HG03103 (cell line): ENCODE results near the gene KIAA1671.

Experiments used
- ATAC-seq: cut with Tn5 transposase; IDR thresholded peaks from one replicate; pipeline ENCODE4 v1.9.1; 2021; ENCODE audit warnings: low read depth; ENCODE audit not compliant: unreplicated experiment

Gene KIAA1671

GRCh38 chr22:25032066-25032465, 79.5 kb downstream of the KIAA1671 start:
- ATAC-seq, result no peak

GRCh38 chr22:25035715-25036114, 83.2 kb downstream of the KIAA1671 start:
- no peak for ATAC-seq

- ATAC-seq, result no peak
Measured at GRCh38 chr22:25038239-25038638, 85.7 kb downstream of the KIAA1671 start.

- no peak for ATAC-seq
Measured at GRCh38 chr22:25038771-25039170, 86.3 kb downstream of the KIAA1671 start.

- no peak for ATAC-seq
Measured at GRCh38 chr22:25039255-25039654, 86.7 kb downstream of the KIAA1671 start.

GRCh38 chr22:25039754-25040153, 87.2 kb downstream of the KIAA1671 start:
- ATAC-seq, result no peak

GRCh38 chr22:25045159-25045558, 92.6 kb downstream of the KIAA1671 start:
- no peak for ATAC-seq

- ATAC-seq, result no peak
Measured at GRCh38 chr22:25048071-25048470, 95.6 kb downstream of the KIAA1671 start.

GRCh38 chr22:25048659-25049647, 96.4 kb downstream of the KIAA1671 start:
- no peak for ATAC-seq

- ATAC-seq, result no peak
Measured at GRCh38 chr22:25049770-25050169, 97.3 kb downstream of the KIAA1671 start.

GRCh38 chr22:25050566-25050965, 98.0 kb downstream of the KIAA1671 start:
- ATAC-seq, result no peak

GRCh38 chr22:25051073-25051472, 98.6 kb downstream of the KIAA1671 start:
- no peak for ATAC-seq

- no peak for ATAC-seq
Measured at GRCh38 chr22:25051983-25052710, 99.6 kb downstream of the KIAA1671 start.

GRCh38 chr22:25053153-25053805, 100.8 kb downstream of the KIAA1671 start:
- no peak for ATAC-seq

- no peak for ATAC-seq
Measured at GRCh38 chr22:25054943-25055511, 102.5 kb downstream of the KIAA1671 start.

GRCh38 chr22:25057013-25057881, 104.7 kb downstream of the KIAA1671 start:
- no peak for ATAC-seq

GRCh38 chr22:25059438-25059837, 106.9 kb downstream of the KIAA1671 start:
- ATAC-seq, result no peak

GRCh38 chr22:25060522-25061071, 108.1 kb downstream of the KIAA1671 start:
- ATAC-seq, result no peak

GRCh38 chr22:25061134-25061533, 108.6 kb downstream of the KIAA1671 start:
- ATAC-seq, result no peak
